HepG2 (cell line): Measurements from ENCODE around the gene HYAL1. TPM values are rescaled to one million over a fixed set of nuclear protein-coding genes. Genes with fewer than 3 reads are reported as not detected.

Experiments used
- HDAC6 ChIP-seq: fragments of 200-600 bp; sonication (generic); IDR thresholded peaks from 2 replicates; pipeline ENCODE4 v1.7.0; 2017; ENCODE audit warnings: mild to moderate bottlenecking, antibody characterized with exemption, low read length, low read depth
- HNF1A ChIP-seq, 2 experiments: sonication (generic) in 1 of 2; formaldehyde crosslinking in 1 of 2; IDR thresholded peaks; 2 replicates each; pipeline versions ENCODE4 v1.4.0 to v1.6.1; 2016 to 2020; ENCODE audit warnings: borderline replicate concordance in 1 of 2, low read depth in 1 of 2, mild to moderate bottlenecking in 1 of 2, missing genetic modification reagents in 1 of 2
- KDM5B ChIP-seq: sonication (generic); formaldehyde crosslinking; IDR thresholded peaks from 2 replicates; pipeline ENCODE4 v1.4.0; 2020; ENCODE audit warnings: missing genetic modification reagents, mild to moderate bottlenecking, borderline replicate concordance
- NR2F1 ChIP-seq, 2 experiments: fragments of 450-650 bp in 1 of 2; formaldehyde crosslinking in 1 of 2; IDR thresholded peaks; 2 replicates each; pipeline versions ENCODE4 v1.5.0 to v1.6.1; 2016 to 2020; ENCODE audit warnings: mild to moderate bottlenecking in 1 of 2, missing compliant biosample characterization in 1 of 2, missing genetic modification reagents in 1 of 2, moderate library complexity in 1 of 2
- RFXAP ChIP-seq: sonication (generic); formaldehyde crosslinking; IDR thresholded peaks from 2 replicates; pipeline ENCODE4 v1.4.0; 2020; ENCODE audit warnings: missing genetic modification reagents, borderline replicate concordance
- TBX2 ChIP-seq: sonication (generic); formaldehyde crosslinking; IDR thresholded peaks from 2 replicates; pipeline ENCODE4 v1.5.0; 2020; ENCODE audit warnings: missing genetic modification reagents, mild to moderate bottlenecking, borderline replicate concordance
- ZBTB1 ChIP-seq: sonication (generic); formaldehyde crosslinking; IDR thresholded peaks from 2 replicates; pipeline ENCODE4 v1.4.0; 2020; ENCODE audit warnings: missing genetic modification reagents, borderline replicate concordance
- ZBTB46 ChIP-seq: sonication (generic); formaldehyde crosslinking; IDR thresholded peaks from 2 replicates; pipeline ENCODE4 v1.4.0; 2020; ENCODE audit warnings: mild to moderate bottlenecking, missing genetic modification reagents, borderline replicate concordance
- ZNF430 ChIP-seq: sonication (generic); formaldehyde crosslinking; IDR thresholded peaks from 2 replicates; pipeline ENCODE4 v1.9.0; 2021; ENCODE audit warnings: mild to moderate bottlenecking, missing genetic modification reagents
- ZNF451 ChIP-seq: sonication (generic); formaldehyde crosslinking; IDR thresholded peaks from 2 replicates; pipeline ENCODE4 v1.5.0; 2020; ENCODE audit warnings: mild to moderate bottlenecking, missing genetic modification reagents
- polyA plus RNA-seq, 8 experiments: library from polyadenylated mRNA; depleted of rRNA in 3 of 8; stranded (reverse) in 7 of 8; unstranded in 1 of 8; fragments of >200 nt; fragmentation: Illumina TruSeq in 4 of 8; extraction: Trizol in 4 of 8; gene quantifications; 2 replicates each; pipeline versions ENCODE4 v1.2.1 to v1.2.3, GENCODE V29; 2011 to 2016; ENCODE audit warnings: low read depth in 4 of 8, missing spikeins in 1 of 8, mixed read lengths in 1 of 8; ENCODE audit not compliant: insufficient read depth in 1 of 8
- total RNA-seq, 5 experiments: library from RNA; depleted of rRNA; stranded (reverse); fragments of >200 nt; fragmentation: Illumina TruSeq; extraction: Trizol; gene quantifications; 2 replicates each; pipeline ENCODE4 v1.2.3, GENCODE V29; 2016; ENCODE audit warnings: low read depth in 1 of 5
- TF ChIP-seq, protein P1 (sequence below): sonication (generic); formaldehyde crosslinking; IDR thresholded peaks from 2 replicates; pipeline ENCODE4 v1.5.0; 2020; ENCODE audit warnings: missing genetic modification reagents, mild to moderate bottlenecking, borderline replicate concordance
- TF ChIP-seq, protein P2 (sequence below): sonication (generic); formaldehyde crosslinking; IDR thresholded peaks from 2 replicates; pipeline ENCODE4 v1.8.0; 2022; ENCODE audit warnings: missing genetic modification reagents, mild to moderate bottlenecking, inconsistent platforms, borderline replicate concordance
- TF ChIP-seq, protein P3 (sequence below): sonication (generic); formaldehyde crosslinking; IDR thresholded peaks from 2 replicates; pipeline ENCODE4 v1.4.0; 2020; ENCODE audit warnings: missing genetic modification reagents, borderline replicate concordance

Gene HYAL1
- total and polyA plus RNA-seq, 2 of the 13 experiments (the other 11 are each of a cell fraction or from before 2014, with no cell fraction given): 76.5 to 193 TPM

- TF ChIP-seq, protein P1, sequence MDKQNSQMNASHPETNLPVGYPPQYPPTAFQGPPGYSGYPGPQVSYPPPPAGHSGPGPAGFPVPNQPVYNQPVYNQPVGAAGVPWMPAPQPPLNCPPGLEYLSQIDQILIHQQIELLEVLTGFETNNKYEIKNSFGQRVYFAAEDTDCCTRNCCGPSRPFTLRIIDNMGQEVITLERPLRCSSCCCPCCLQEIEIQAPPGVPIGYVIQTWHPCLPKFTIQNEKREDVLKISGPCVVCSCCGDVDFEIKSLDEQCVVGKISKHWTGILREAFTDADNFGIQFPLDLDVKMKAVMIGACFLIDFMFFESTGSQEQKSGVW (CRISPR knock-in tag): no peak
- TF ChIP-seq ZBTB46 (CRISPR knock-in tag) (no peak), ZBTB1 (CRISPR knock-in tag) (no peak), HNF1A (IDR thresholded peaks at IDR 0.05; ENCODE audit: low read depth) (no peak; the same call in 1 of the 2 replicates), HNF1A (CRISPR knock-in tag; IDR thresholded peaks at IDR 0.05; ENCODE audit: borderline replicate concordance) (peak; percentile 42; the same call in 1 of the 2 replicates), TBX2 (CRISPR knock-in tag) (peak; percentile 24; the same call in 1 of the 2 replicates), ZNF451 (0 out of 2 replicates have a peak, but pooled peaks have one; percentile 14), RFXAP (peak; percentile 76; the same call in 1 of the 2 replicates), ZNF430 (CRISPR knock-in tag) (peak; percentile 61; the same call in 1 of the 2 replicates), NR2F1 (CRISPR knock-in tag; IDR thresholded peaks at IDR 0.05) (peak; percentile 56 to 75; a peak in 3 of 4 replicates), HDAC6 (no peak), KDM5B (CRISPR knock-in tag) (no peak)
- TF ChIP-seq, protein P2, sequence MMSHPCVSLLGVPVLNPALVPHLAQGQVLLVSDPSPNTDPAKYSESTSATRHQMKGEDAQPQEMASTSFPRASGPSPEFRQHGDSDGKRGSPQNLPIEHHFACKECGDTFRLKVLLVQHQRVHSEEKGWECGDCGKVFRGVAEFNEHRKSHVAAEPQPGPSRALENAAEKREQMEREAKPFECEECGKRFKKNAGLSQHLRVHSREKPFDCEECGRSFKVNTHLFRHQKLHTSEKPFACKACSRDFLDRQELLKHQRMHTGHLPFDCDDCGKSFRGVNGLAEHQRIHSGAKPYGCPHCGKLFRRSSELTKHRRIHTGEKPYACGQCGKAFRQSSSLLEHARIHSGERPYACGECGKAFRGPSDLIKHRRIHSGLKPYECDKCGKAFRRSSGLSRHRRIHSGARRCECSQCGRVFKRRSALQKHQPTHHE: 0 out of 2 replicates have a peak, but pooled peaks have one; percentile 60
- TF ChIP-seq, protein P3, sequence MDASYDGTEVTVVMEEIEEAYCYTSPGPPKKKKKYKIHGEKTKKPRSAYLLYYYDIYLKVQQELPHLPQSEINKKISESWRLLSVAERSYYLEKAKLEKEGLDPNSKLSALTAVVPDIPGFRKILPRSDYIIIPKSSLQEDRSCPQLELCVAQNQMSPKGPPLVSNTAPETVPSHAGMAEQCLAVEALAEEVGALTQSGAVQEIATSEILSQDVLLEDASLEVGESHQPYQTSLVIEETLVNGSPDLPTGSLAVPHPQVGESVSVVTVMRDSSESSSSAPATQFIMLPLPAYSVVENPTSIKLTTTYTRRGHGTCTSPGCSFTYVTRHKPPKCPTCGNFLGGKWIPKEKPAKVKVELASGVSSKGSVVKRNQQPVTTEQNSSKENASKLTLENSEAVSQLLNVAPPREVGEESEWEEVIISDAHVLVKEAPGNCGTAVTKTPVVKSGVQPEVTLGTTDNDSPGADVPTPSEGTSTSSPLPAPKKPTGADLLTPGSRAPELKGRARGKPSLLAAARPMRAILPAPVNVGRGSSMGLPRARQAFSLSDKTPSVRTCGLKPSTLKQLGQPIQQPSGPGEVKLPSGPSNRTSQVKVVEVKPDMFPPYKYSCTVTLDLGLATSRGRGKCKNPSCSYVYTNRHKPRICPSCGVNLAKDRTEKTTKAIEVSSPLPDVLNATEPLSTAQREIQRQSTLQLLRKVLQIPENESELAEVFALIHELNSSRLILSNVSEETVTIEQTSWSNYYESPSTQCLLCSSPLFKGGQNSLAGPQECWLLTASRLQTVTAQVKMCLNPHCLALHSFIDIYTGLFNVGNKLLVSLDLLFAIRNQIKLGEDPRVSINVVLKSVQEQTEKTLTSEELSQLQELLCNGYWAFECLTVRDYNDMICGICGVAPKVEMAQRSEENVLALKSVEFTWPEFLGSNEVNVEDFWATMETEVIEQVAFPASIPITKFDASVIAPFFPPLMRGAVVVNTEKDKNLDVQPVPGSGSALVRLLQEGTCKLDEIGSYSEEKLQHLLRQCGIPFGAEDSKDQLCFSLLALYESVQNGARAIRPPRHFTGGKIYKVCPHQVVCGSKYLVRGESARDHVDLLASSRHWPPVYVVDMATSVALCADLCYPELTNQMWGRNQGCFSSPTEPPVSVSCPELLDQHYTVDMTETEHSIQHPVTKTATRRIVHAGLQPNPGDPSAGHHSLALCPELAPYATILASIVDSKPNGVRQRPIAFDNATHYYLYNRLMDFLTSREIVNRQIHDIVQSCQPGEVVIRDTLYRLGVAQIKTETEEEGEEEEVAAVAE: no peak
These were observed 18.2 kb upstream of the HYAL1 start (continued) for GRCh38 chr3:50321336-50322114.
